Ovary (tissue), 9 donors: ENCODE results near the gene CCT5. TPM values are rescaled to one million over a fixed set of nuclear protein-coding genes. Genes with fewer than 3 reads are reported as not detected.

ENCODE experiments used
- DNase-seq, 5 donors: peaks; one replicate each; pipeline ENCODE4 v3.0.0-alpha.2; 2019 to 2020
- H3K27ac ChIP-seq, 2 donors: fragments of 200-600 bp; one replicate each; pipeline versions ENCODE4 v1.5.1 to v1.8.0; 2019 to 2022
- H3K27me3 ChIP-seq: fragments of 200-600 bp; one replicate; pipeline ENCODE4 v1.8.0; 2022
- H3K36me3 ChIP-seq: fragments of 200-600 bp; sonication (generic); one replicate; pipeline ENCODE4 v1.5.1; 2019
- H3K4me1 ChIP-seq: one replicate; pipeline ENCODE4 v1.8.1; 2013; ENCODE audit warnings: mild to moderate bottlenecking, moderate library complexity; ENCODE audit not compliant: insufficient read depth
- H3K4me3 ChIP-seq: fragments of 200-600 bp; sonication (generic); one replicate; pipeline ENCODE4 v1.5.1; 2017
- H3K9me3 ChIP-seq, 2 donors: fragments of 200-600 bp in 1 of 2; sonication (generic) in 1 of 2; one replicate each; pipeline versions ENCODE4 v1.5.1 to v1.8.1; 2013 to 2019; ENCODE audit warnings: mild to moderate bottlenecking in 1 of 2, moderate library complexity in 1 of 2
- CTCF ChIP-seq, 3 donors: fragments of 450-650 bp in 2 of 3; fragments of 200-600 bp in 1 of 3; IDR thresholded peaks; one replicate each; pipeline versions ENCODE4 v1.5.1 to v1.8.0; 2016 to 2022; ENCODE audit warnings: antibody characterized with exemption in 3 of 3, mild to moderate bottlenecking in 1 of 3
- EP300 ChIP-seq: sonication (generic); formaldehyde crosslinking; IDR thresholded peaks from one replicate; pipeline ENCODE4 v1.6.1; 2017; ENCODE audit warnings: antibody characterized with exemption
- POLR2A ChIP-seq: fragments of 450-650 bp; IDR thresholded peaks from one replicate; pipeline ENCODE4 v1.6.1; 2017; ENCODE audit warnings: antibody characterized with exemption, mild to moderate bottlenecking, moderate library complexity
- WGBS, 3 donors: extraction: QIAGEN DNeasy Blood & Tissue Kit in 1 of 3; methylation state at CpG; one replicate each; pipeline versions ENCODE4 v1.1.5 to v1.1.7; 2013 to 2017; 5-methylcytosine and 5-hydroxymethylcytosine counted together
- intact Hi-C, 4 donors: fragments of 100-400 bp; cut with DNase I; formaldehyde crosslinking; loops; one replicate each; pipeline versions ENCODE4 v1.11.0 to v1.15.1; 2022 to 2023
- polyA plus RNA-seq, 2 donors: library from polyadenylated mRNA; stranded (reverse); fragments of 200-250 nt in 1 of 2; fragments of 350-450 nt in 1 of 2; fragmentation: Illumina TruSeq in 1 of 2; extraction: RNeasy Lipid Tissue Mini Kit (QIAGEN cat#74804) in 1 of 2; gene quantifications; one replicate each; pipeline ENCODE4 v1.2.3, GENCODE V29; 2013 to 2014
- total RNA-seq, 7 donors: library from RNA; depleted of rRNA in 2 of 7; stranded (reverse); fragments of >200 nt in 2 of 7; fragmentation: NEBNext Ultra II Directional in 3 of 7; extraction: Animal tissue kit (Norgen Biotek cat#: 25700) in 3 of 7; gene quantifications; one replicate each; pipeline versions ENCODE4 v1.1.0 to v1.2.4, GENCODE V29; 2016 to 2023
- donor health status: DM: no; HTN: no; CAD: no; lungs with moderate emphysema.
- donor health status: DM: no; HTN: no; CAD: no.
- donor health status: Bipolar disorder and iron deficiency.
- donor health status: DM: yes; HTN: yes; CAD: no.
- donor health status: DM: no; HTN: no; CAD: no.
- donor health status: DM: yes; HTN: yes; CAD: no.

CCT5 gene
- total and polyA plus RNA-seq, 9 donors, result 69.1 to 250 (median 101) TPM

GRCh38 chr5:10254686-10255085, 4.6 kb downstream of the CCT5 start:
- H3K27ac ChIP-seq, result no peak overlapping the region
- no peaks in the 10 kb centered on the region for H3K36me3 ChIP-seq
- H3K9me3 ChIP-seq, result no peaks in the 10 kb centered on the region
- peaks cover 5% of the 10 kb centered on the region for H3K4me1 ChIP-seq
- no peak overlapping the region for H3K4me3 ChIP-seq
- DNase-seq, result no peak
- H3K27me3 ChIP-seq, result no peaks in the 10 kb centered on the region
- TF ChIP-seq CTCF (IDR thresholded peaks at IDR 0.05), result no peak
- intact Hi-C loops, result loop anchor here in 1 of 4 donors (10.0 kb wide), 1 partner anchor 710 kb away; the partner anchor contains the start of gene SEMA5A
- 25 to 52% (median 50%) methylated on average over 2 of the region's 2 CpGs for WGBS, 3 donors

GRCh38 chr5:10257870-10258269, 7.8 kb downstream of the CCT5 start:
- TF ChIP-seq POLR2A, result no peak
- TF ChIP-seq CTCF (IDR thresholded peaks at IDR 0.05), result no peak
- no peak for TF ChIP-seq EP300
- WGBS, 3 donors, result 71 to 84% (median 76%) methylated on average over 8 of the region's 8 CpGs
- H3K9me3 ChIP-seq, result no peaks in the 10 kb centered on the region
- H3K4me3 ChIP-seq, result no peak overlapping the region
- no peaks in the 10 kb centered on the region for H3K4me1 ChIP-seq
- no peaks in the 10 kb centered on the region for H3K27me3 ChIP-seq
- no peak overlapping the region for H3K27ac ChIP-seq
- intact Hi-C loops, result loop anchor here in 1 of 4 donors (10.0 kb wide), 1 partner anchor 713 kb away; the partner anchor contains the start of gene SEMA5A
- DNase-seq, result no peak
- H3K36me3 ChIP-seq, result no peaks in the 10 kb centered on the region

- intact Hi-C loops, result loop anchor here in 1 of 4 donors (10.0 kb wide), 1 partner anchor 715 kb away; the partner anchor contains the start of gene SEMA5A
Observed at GRCh38 chr5:10259899-10260298, 9.8 kb downstream of the CCT5 start.

GRCh38 chr5:10261065-10261464, 11.0 kb downstream of the CCT5 start:
- intact Hi-C loops, result no loop called here
- H3K4me3 ChIP-seq, result no peak overlapping the region
- WGBS, 3 donors, result 75 to 82% (median 79%) methylated on average over 9 of the region's 9 CpGs
- no peaks in the 10 kb centered on the region for H3K4me1 ChIP-seq
- no peak for DNase-seq
- no peaks in the 10 kb centered on the region for H3K9me3 ChIP-seq
- H3K27me3 ChIP-seq, result no peaks in the 10 kb centered on the region
- H3K36me3 ChIP-seq, result no peaks in the 10 kb centered on the region
- no peak overlapping the region for H3K27ac ChIP-seq
- no peak for TF ChIP-seq EP300

More at GRCh38 chr5:10259899-10260298, 9.8 kb downstream of the CCT5 start:
- H3K9me3 ChIP-seq, result no peaks in the 10 kb centered on the region
- no peak overlapping the region for H3K27ac ChIP-seq
- H3K4me3 ChIP-seq, result no peak overlapping the region
- no peaks in the 10 kb centered on the region for H3K4me1 ChIP-seq
- no peaks in the 10 kb centered on the region for H3K27me3 ChIP-seq
- TF ChIP-seq POLR2A (no peak), EP300 (no peak)
- no peak for DNase-seq
- H3K36me3 ChIP-seq, result no peaks in the 10 kb centered on the region
- 84 to 90% (median 88%) methylated on average over 5 of the region's 5 CpGs for WGBS, 3 donors

GRCh38 chr5:10262121-10262774, 12.2 kb downstream of the CCT5 start:
- H3K27ac ChIP-seq, result no peak overlapping the region

More at GRCh38 chr5:10262121-10262774, 12.2 kb downstream of the CCT5 start:
- H3K36me3 ChIP-seq, result no peaks in the 10 kb centered on the region
- DNase-seq, result no peak
- no peak overlapping the region for H3K4me3 ChIP-seq
- no peak for TF ChIP-seq EP300
- no peak for TF ChIP-seq CTCF (IDR thresholded peaks at IDR 0.05)
- no peak for TF ChIP-seq POLR2A
- WGBS, 3 donors, result 51 to 65% (median 57%) methylated on average over 18 of the region's 18 CpGs
- no peaks in the 10 kb centered on the region for H3K4me1 ChIP-seq
- H3K27me3 ChIP-seq, result no peaks in the 10 kb centered on the region
- intact Hi-C loops, result no loop called here
- H3K9me3 ChIP-seq, result no peaks in the 10 kb centered on the region
